ENCODE results near the gene RAB3IL1.
"Not testable (repeated sequence)": the region's sequence is repeated elsewhere in the genome, so short reads cannot be mapped to it uniquely, and the experiment has no call there.

The RAB3IL1 gene, protein sequence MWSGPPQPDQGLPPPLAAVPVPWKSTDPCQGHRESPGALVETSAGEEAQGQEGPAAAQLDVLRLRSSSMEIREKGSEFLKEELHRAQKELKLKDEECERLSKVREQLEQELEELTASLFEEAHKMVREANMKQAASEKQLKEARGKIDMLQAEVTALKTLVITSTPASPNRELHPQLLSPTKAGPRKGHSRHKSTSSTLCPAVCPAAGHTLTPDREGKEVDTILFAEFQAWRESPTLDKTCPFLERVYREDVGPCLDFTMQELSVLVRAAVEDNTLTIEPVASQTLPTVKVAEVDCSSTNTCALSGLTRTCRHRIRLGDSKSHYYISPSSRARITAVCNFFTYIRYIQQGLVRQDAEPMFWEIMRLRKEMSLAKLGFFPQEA

GRCh38 chr11:61917334-61918109 lies at the start of gene RAB3IL1:
Gene RAB3IL1, minus strand, starts transcription at chr11:61917566. Its CDS starts 199 bp downstream, at chr11:61917367.
- DNase-seq (ENCODE audit: extremely low read depth, low read depth), result peak; percentile 19
- peak within 1 kb of the TSS; percentile 58 for H3K4me3 ChIP-seq (replicated peaks; ENCODE audit: low read depth, low read length)

DNA sequence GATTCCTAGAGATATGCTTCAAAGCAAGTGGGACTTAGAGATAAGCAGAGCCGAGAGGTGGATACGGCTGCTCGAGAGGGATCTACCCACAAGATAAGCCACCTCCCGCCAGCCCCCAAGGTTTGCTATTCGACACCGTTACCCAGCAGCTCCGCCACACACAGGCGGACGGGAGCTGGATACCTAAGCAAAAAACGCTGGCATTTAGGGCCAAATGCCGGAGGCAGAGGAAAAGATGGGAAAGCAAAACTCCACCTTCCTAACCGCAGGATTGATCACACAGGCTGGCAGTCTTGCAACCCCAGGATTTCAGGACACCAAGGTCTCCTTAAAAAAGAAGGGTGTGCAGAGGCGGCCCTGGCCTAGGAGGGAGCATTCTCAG lies 49.4 kb upstream of the RAB3IL1 start:
- no peak for DNase-seq (ENCODE audit: extremely low read depth, low read depth)
- H3K4me3 ChIP-seq (replicated peaks; ENCODE audit: low read depth, low read length), result peak overlapping the region; percentile 99
- TF ChIP-seq, protein P1, sequence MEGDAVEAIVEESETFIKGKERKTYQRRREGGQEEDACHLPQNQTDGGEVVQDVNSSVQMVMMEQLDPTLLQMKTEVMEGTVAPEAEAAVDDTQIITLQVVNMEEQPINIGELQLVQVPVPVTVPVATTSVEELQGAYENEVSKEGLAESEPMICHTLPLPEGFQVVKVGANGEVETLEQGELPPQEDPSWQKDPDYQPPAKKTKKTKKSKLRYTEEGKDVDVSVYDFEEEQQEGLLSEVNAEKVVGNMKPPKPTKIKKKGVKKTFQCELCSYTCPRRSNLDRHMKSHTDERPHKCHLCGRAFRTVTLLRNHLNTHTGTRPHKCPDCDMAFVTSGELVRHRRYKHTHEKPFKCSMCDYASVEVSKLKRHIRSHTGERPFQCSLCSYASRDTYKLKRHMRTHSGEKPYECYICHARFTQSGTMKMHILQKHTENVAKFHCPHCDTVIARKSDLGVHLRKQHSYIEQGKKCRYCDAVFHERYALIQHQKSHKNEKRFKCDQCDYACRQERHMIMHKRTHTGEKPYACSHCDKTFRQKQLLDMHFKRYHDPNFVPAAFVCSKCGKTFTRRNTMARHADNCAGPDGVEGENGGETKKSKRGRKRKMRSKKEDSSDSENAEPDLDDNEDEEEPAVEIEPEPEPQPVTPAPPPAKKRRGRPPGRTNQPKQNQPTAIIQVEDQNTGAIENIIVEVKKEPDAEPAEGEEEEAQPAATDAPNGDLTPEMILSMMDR (IDR thresholded peaks at IDR 0.05; ENCODE audit: low read depth, low read length, missing control alignments), result no peak

More at GRCh38 chr11:61917334-61918109, at the start of gene RAB3IL1:
- TF ChIP-seq, protein P1 (IDR thresholded peaks at IDR 0.05; ENCODE audit: low read depth, low read length, missing control alignments), result no peak

DNA sequence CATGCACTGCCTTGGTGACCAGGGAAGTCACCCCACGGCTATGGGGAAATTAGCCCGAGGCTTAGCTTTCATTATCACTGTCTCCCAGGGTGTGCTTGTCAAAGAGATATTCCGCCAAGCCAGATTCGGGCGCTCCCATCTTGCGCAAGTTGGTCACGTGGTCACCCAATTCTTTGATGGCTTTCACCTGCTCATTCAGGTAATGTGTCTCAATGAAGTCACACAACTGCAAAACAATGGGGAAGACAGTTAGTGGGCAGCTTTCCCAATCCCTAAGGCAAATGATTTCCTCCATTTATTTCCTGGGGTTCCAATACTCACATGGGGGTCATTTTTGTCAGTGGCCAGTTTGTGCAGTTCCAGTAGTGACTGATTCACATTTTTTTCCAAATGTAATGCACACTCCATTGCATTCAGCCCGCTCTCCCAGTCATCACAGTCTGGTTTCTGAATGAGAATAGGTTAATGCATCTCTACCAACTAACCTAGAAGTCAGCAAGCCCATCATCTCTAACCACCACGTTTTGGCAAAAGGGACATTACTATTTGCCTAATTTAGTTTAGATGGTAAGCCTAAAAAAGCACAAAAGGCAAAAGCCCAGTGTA lies 47.4 kb upstream of the RAB3IL1 start:
- H3K4me3 ChIP-seq (replicated peaks; ENCODE audit: low read depth, low read length), result peak overlapping the region; percentile 99
- DNase-seq (ENCODE audit: extremely low read depth, low read depth), result not testable (repeated sequence)

DNA sequence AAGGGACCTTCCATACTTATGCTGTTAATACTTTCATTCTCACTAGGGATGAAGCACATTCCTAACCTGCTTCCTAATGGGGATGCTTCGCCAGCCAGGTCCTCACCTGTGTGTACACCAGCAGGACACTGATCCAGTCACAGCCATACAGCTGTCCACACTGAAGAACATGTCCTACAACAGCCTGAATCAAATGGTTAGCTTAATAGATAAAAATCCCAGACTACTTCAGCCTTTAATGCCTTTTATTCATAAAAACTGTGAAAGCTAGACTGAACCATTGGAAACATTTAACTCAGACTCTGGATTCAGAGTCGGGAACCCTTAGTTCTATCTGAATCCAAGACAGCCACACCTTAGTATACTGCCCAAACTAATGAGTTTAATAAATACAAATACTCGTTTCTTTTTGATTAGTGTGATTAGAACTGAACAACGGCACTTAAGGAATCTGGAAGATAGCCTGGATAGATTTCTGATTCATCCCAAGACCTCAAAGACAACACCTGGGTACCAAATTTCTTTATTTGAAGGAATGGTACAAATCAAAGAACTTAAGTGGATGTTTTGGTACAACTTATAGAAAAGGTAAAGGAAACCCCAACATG lies 46.8 kb upstream of the RAB3IL1 start:
- TF ChIP-seq, protein P1 (IDR thresholded peaks at IDR 0.05; ENCODE audit: low read depth, low read length, missing control alignments), result no peak
- H3K4me3 ChIP-seq (replicated peaks; ENCODE audit: low read depth, low read length), result no peak overlapping the region
- no peak for DNase-seq (ENCODE audit: extremely low read depth, low read depth)

DNA sequence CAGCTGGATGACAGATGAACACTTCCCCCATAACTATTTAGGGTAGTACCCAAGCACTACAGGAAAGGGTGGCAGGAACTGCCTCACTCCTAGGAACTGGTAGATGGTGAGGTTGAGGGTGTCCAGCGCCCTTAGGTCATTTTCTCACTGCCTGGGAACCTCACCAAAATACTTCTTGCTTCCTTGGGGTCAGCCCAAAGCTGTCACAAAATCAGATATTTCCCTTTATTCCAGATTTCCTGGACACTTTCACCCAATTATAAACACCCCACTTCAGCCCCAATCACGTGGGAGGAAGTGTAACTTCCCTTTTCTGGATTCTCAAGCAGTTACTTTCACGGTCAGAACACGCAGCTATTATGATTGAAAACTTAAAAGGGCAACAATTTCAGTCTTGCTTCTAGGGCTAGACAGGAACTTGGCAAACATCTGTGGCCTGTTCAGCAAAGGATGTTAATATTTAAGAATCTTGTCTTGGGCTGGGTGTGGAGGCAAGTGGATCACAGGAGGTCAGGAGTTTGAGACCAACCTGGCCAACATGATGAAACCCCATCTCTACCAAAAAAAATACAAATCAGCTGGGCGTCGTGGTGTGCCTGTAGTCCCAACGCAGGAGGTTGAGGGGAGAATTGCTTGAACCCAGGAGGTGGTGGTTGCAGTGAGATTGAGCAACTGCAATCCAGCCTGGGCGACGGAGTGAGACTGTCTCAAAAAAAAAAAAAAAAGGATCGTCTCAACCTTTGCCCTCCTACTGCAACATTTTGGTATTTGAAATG lies 46.1 kb upstream of the RAB3IL1 start:
- no peak overlapping the region for H3K4me3 ChIP-seq (replicated peaks; ENCODE audit: low read depth, low read length)
- TF ChIP-seq, protein P1 (IDR thresholded peaks at IDR 0.05; ENCODE audit: low read depth, low read length, missing control alignments), result no peak
- no peak for DNase-seq (ENCODE audit: extremely low read depth, low read depth)

GRCh38 chr11:61963016-61963281 lies 45.6 kb upstream of the RAB3IL1 start:
- TF ChIP-seq, protein P1 (IDR thresholded peaks at IDR 0.05; ENCODE audit: low read depth, low read length, missing control alignments), result no peak
- no peak overlapping the region for H3K4me3 ChIP-seq (replicated peaks; ENCODE audit: low read depth, low read length)
- no peak for DNase-seq (ENCODE audit: extremely low read depth, low read depth)
